Measurements from ENCODE around the gene TRAF5.

The TRAF5 gene

DNA sequence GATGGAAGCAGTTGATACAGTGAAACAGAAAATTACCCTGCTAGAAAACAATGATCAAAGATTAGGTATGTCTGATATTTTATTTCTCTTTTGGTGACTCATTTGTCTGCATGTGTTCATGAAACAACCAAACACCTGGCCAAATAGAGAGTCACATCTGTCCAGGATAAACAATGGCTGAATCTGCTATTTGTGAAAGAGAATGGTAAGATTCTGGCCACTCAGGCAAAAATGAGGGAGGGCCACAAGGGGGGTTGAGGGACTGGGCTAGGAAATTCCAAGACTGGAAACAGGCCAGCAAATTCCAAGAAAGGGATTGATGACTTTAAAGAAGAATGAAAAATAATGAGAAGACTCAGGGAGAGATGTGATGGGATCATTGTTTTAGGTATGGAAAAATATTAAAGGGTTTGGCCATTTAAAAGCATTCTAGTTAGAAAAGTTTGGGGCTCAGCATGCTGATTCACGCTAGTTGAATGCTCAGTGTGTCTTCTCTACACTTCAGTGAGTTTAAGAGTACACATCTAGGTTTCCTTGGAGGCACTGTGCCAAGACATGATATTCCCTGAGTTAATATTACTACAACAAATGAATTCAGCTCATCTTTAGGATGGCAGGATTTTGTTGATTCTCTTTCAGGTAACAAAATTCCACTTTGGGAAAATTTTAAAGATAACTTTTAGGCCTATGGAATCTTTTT, 44.9 kb downstream of the TRAF5 start:
- TF ChIP-seq, protein P1, sequence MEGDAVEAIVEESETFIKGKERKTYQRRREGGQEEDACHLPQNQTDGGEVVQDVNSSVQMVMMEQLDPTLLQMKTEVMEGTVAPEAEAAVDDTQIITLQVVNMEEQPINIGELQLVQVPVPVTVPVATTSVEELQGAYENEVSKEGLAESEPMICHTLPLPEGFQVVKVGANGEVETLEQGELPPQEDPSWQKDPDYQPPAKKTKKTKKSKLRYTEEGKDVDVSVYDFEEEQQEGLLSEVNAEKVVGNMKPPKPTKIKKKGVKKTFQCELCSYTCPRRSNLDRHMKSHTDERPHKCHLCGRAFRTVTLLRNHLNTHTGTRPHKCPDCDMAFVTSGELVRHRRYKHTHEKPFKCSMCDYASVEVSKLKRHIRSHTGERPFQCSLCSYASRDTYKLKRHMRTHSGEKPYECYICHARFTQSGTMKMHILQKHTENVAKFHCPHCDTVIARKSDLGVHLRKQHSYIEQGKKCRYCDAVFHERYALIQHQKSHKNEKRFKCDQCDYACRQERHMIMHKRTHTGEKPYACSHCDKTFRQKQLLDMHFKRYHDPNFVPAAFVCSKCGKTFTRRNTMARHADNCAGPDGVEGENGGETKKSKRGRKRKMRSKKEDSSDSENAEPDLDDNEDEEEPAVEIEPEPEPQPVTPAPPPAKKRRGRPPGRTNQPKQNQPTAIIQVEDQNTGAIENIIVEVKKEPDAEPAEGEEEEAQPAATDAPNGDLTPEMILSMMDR (IDR thresholded peaks at IDR 0.05; ENCODE audit: control extremely low read depth, extremely low read depth, low read depth, missing control alignments), result no peak
- CTCF ChIA-PET, result interaction anchor here (1.2 kb wide), 1 partner anchor 9 kb away, joined by 4 read pairs; no protein-coding TSS in a partner anchor
- no peak for DNase-seq (ENCODE audit: extremely low spot score)
- POLR2A ChIA-PET, result no interaction called here

- POLR2A ChIA-PET, result no interaction called here
- no peak for DNase-seq (ENCODE audit: extremely low spot score)
- CTCF ChIA-PET, result no interaction called here
Measured at GRCh38 chr1:211372463-211372862, 45.8 kb downstream of the TRAF5 start.

GRCh38 chr1:211375146-211375818, 48.6 kb downstream of the TRAF5 start:
- CTCF ChIA-PET, result no interaction called here
- DNase-seq (ENCODE audit: extremely low spot score), result no peak
- POLR2A ChIA-PET, result no interaction called here
- TF ChIP-seq, protein P1 (IDR thresholded peaks at IDR 0.05; ENCODE audit: control extremely low read depth, extremely low read depth, low read depth, missing control alignments), result no peak

More at GRCh38 chr1:211372463-211372862, 45.8 kb downstream of the TRAF5 start:
- TF ChIP-seq, protein P1 (IDR thresholded peaks at IDR 0.05; ENCODE audit: control extremely low read depth, extremely low read depth, low read depth, missing control alignments), result no peak

- CTCF ChIA-PET, result no interaction called here
- no peak for DNase-seq (ENCODE audit: extremely low spot score)
- POLR2A ChIA-PET, result no interaction called here
- TF ChIP-seq, protein P1 (IDR thresholded peaks at IDR 0.05; ENCODE audit: control extremely low read depth, extremely low read depth, low read depth, missing control alignments), result no peak
Measured at GRCh38 chr1:211375949-211376348, 49.3 kb downstream of the TRAF5 start.

DNA sequence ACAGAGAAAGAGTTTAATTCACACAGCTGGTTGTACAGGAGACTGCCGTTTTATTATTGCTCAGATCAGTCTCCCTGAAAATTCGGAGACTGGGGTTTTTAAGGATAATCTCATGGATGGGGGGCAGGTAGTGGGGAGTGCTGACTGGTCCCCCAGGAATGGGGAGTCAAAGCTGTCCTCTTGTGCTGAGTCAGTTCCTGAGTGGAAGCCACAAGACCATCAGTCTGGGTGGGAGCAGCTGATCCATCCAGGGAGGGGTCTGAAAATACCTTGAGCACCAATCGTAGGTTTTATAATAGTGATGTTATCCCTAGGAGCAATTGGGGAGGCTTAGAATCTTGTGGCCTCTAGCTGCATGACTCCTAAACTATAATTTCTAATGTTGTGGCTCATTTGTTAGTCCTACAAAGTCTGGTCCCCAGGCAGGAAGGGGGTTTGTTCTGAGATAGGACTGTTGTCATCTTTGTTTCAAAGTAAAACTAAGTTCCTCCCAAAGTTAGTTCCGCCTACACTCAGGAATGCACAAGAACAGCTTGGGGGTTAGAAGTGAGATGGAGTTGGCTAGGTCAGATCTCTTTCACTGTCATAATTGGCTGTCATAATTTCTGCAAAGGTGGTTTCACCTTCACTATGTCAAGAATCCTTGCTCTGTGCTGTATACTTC, 50.3 kb downstream of the TRAF5 start:
- TF ChIP-seq, protein P1 (IDR thresholded peaks at IDR 0.05; ENCODE audit: control extremely low read depth, extremely low read depth, low read depth, missing control alignments), result no peak
- POLR2A ChIA-PET, result no interaction called here
- no peak for DNase-seq (ENCODE audit: extremely low spot score)
- CTCF ChIA-PET, result no interaction called here

GRCh38 chr1:211377539-211378450, 51.2 kb downstream of the TRAF5 start:
- ChIA-PET CTCF (no interaction called here), POLR2A (no interaction called here)
- TF ChIP-seq, protein P1 (IDR thresholded peaks at IDR 0.05; ENCODE audit: control extremely low read depth, extremely low read depth, low read depth, missing control alignments), result no peak
- DNase-seq (ENCODE audit: extremely low spot score), result no peak
